Metanephros (tissue), 1 donor: ENCODE data around the gene OR5T1. TPM values are rescaled to one million over a fixed set of nuclear protein-coding genes. Genes with fewer than 3 reads are reported as not detected.

Experiments used
- total RNA-seq: library from RNA; depleted of rRNA; stranded (reverse); fragments of >200 nt; gene quantifications from one replicate; pipeline ENCODE4 v1.2.3, GENCODE V29; 2014

The OR5T1 gene
- not detected for total RNA-seq

GRCh38 chr11:56273854-56274253 lies at the start of gene OR5T1:
Gene OR5T1 (plus strand): TSS chr11:56274154. CDS start chr11:56275639, 1,485 bp downstream.

DNA sequence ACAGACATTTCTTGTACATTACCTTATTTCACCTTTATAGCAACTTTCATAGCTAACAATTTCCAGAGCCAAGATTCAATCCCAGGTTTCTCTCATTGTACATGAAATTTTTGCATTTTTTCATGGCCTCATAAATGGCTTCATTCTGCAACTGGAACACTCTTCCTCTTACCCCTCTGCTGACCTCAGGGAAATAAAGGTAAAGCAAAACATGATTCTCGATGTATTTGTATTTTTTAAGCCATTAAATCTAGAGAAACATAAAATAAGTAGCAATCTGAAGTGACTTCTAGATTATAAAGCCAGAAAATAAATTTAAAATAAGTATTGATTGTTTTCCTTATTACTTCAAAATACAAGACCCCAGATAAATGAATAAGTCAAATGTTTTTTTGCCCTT lies 39.8 kb upstream of the OR5T1 start, which contains the start of gene OR5T2:
OR5T2 (minus strand) TSS at position 101 of the 400 bp plus-strand sequence. CDS start 1,193 bp downstream, outside the sequence.

DNA sequence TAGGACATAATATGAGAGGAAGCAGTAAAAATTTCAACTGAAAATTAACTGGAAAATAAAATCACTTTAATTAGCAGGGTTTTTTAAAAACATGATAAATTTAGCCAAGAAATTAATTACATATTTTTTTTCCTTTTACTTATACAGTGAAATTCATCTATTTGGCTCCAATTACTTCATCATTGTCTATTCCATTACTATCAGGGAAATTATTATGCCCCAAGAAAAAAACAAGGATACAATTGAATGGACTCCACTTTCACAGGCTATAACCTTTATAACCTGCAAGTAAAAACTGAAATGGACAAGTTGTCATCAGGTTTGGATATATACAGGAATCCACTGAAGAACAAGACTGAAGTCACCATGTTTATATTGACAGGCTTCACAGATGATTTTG lies 22.0 kb upstream of the OR5T1 start, which contains the start of gene OR5T3:
OR5T3 (plus strand) TSS at position 301 of the 400 bp plus-strand sequence; CDS start at position 301, 0 bp downstream.

GRCh38 chr11:56292154-56292553 lies 18.2 kb downstream of the OR5T1 start, which contains the start of gene OR8H1:
Gene OR8H1 (minus strand): TSS chr11:56292254. CDS start chr11:56291062, 1,192 bp downstream.

DNA sequence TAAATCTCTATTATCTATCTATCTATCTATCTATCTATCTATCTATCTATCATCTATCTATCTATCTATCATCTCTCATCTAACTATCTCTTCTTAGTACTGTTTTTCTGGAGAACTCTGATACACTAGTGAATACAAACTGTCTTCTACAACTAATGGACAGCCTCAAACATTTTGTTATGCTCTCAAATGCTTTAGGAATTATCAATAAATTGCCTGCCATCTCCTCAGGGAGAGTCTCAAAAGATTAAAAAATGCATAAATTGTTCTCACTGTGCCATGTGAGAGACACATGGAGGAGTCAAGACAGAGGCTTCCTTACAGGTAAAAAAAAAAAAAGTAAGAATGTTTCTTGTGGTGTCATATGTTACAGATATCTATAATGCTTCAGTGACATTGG lies 40.9 kb downstream of the OR5T1 start, which contains the start of gene OR8K3:
OR8K3 (plus strand) TSS at position 301 of the 400 bp plus-strand sequence. CDS start 3,163 bp downstream, outside the sequence.

Other genes with a start within 250 kb of the OR5T1 start
- gene OR5AS1, start 246.5 kb upstream of the OR5T1 start, total RNA-seq, result not detected
- gene OR8I2, start 180.8 kb upstream of the OR5T1 start, total RNA-seq, result not detected
- gene OR8H2, start 170.5 kb upstream of the OR5T1 start, total RNA-seq, result not detected
- not detected for gene OR8H3, start 151.8 kb upstream of the OR5T1 start, total RNA-seq
- gene OR8J3, start 134.0 kb upstream of the OR5T1 start, total RNA-seq, result not detected
- not detected for gene OR8K5, start 113.8 kb upstream of the OR5T1 start, total RNA-seq
- gene OR5J2, start 97.5 kb upstream of the OR5T1 start, total RNA-seq, result not detected
- not detected for gene OR5T2, start 39.9 kb upstream of the OR5T1 start, total RNA-seq
- not detected for gene OR5T3, start 21.9 kb upstream of the OR5T1 start, total RNA-seq
- gene OR8H1, start 18.1 kb downstream of the OR5T1 start, total RNA-seq, result not detected
- not detected for gene OR8K3, start 41.0 kb downstream of the OR5T1 start, total RNA-seq
- not detected for gene OR8K1, start 71.9 kb downstream of the OR5T1 start, total RNA-seq
- gene OR8J1, start 80.1 kb downstream of the OR5T1 start, total RNA-seq, result not detected
- gene OR8U1, start 101.5 kb downstream of the OR5T1 start, total RNA-seq, result not detected
- gene OR5AL1, start 138.5 kb downstream of the OR5T1 start, total RNA-seq, result not detected
- not detected for gene OR5M3, start 199.2 kb downstream of the OR5T1 start, total RNA-seq
- not detected for gene OR5M8, start 217.2 kb downstream of the OR5T1 start, total RNA-seq